Measurements from ENCODE around the gene ZCWPW2.

The ZCWPW2 gene

GRCh38 chr3:28553175-28553574 is 204.7 kb downstream of the ZCWPW2 start:
- in situ Hi-C loops (cut with HindIII; ENCODE audit: low sequenced_read_pairs): no loop called here
- DNase-seq (ENCODE audit: low read depth, low spot score): no peak
- TF ChIP-seq, protein P1, sequence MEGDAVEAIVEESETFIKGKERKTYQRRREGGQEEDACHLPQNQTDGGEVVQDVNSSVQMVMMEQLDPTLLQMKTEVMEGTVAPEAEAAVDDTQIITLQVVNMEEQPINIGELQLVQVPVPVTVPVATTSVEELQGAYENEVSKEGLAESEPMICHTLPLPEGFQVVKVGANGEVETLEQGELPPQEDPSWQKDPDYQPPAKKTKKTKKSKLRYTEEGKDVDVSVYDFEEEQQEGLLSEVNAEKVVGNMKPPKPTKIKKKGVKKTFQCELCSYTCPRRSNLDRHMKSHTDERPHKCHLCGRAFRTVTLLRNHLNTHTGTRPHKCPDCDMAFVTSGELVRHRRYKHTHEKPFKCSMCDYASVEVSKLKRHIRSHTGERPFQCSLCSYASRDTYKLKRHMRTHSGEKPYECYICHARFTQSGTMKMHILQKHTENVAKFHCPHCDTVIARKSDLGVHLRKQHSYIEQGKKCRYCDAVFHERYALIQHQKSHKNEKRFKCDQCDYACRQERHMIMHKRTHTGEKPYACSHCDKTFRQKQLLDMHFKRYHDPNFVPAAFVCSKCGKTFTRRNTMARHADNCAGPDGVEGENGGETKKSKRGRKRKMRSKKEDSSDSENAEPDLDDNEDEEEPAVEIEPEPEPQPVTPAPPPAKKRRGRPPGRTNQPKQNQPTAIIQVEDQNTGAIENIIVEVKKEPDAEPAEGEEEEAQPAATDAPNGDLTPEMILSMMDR (IDR thresholded peaks at IDR 0.05; ENCODE audit: low read depth, low read length): no peak

DNA sequence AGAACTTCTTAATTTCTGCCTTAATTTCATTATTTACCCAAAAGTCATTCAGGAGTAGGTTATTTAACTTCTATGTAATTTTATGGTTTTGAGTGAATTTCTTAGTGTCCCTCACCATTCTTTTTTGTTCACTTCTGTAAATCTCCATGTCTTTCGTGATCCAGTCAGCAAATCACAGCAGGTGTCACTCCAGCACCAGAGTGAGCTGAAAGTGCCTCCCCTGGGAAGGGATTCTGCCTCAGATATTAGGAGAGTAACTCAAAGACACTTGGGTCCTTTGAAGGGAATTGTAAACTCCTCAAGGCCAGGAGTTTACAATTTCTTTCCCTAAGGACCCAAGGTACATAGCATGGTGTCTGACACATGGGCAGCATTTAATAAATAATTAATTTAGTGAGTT is 207.7 kb downstream of the ZCWPW2 start:
- TF ChIP-seq, protein P1 (IDR thresholded peaks at IDR 0.05; ENCODE audit: low read depth, low read length): no peak
- no peak for DNase-seq (ENCODE audit: low read depth, low spot score)
- H3K4me3 ChIP-seq (ENCODE audit: low read depth, low read length): no peak overlapping the region
- in situ Hi-C loops (cut with HindIII; ENCODE audit: low sequenced_read_pairs): no loop called here

More at GRCh38 chr3:28553175-28553574, 204.7 kb downstream of the ZCWPW2 start:
- no peak overlapping the region for H3K4me3 ChIP-seq (ENCODE audit: low read depth, low read length)

GRCh38 chr3:28564211-28564610 is 215.7 kb downstream of the ZCWPW2 start:
- H3K4me3 ChIP-seq (ENCODE audit: low read depth, low read length): no peak overlapping the region
- in situ Hi-C loops (cut with HindIII; ENCODE audit: low sequenced_read_pairs): no loop called here
- DNase-seq (ENCODE audit: low read depth, low spot score): no peak
- TF ChIP-seq, protein P1 (IDR thresholded peaks at IDR 0.05; ENCODE audit: low read depth, low read length): no peak

DNA sequence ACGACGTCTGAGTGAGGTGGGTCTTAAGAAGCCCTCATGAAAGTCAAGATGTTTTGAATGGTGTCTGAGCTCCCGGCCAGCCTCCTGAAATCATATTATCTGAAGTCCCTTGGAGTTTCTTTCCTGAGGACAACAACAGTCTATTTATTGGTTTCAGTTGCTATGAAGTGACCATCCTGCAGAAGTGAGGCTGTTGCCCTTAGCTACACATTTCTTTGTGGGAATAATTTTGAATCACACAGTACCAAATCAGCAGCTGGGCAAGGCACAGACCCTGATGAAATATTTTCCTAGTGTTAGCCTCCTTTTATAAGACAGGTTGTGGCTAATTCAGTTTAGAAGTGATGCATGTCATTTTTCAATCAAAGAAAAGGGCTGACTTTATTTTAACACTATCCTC is 220.8 kb downstream of the ZCWPW2 start:
- in situ Hi-C loops (cut with HindIII; ENCODE audit: low sequenced_read_pairs): no loop called here
- TF ChIP-seq, protein P1 (IDR thresholded peaks at IDR 0.05; ENCODE audit: low read depth, low read length): no peak
- H3K4me3 ChIP-seq (ENCODE audit: low read depth, low read length): no peak overlapping the region
- DNase-seq (ENCODE audit: low read depth, low spot score): no peak

DNA sequence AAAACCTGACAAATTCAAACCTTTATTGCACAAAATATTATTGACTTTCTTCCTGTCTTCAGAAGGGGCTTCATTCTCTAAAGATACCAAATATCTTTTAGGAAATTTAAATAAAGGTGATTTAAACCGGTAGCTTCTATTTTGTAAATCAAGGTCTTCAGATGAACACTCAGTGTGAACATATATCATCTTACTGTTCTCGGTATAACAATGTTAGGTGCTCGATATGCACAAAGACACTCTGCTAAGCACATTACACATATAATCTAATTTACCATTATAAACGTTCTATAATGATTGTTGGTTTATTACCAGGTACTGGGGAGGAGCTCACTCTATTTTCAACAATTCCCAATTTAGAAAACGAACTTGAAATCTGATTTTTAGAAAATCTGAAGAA is 225.5 kb downstream of the ZCWPW2 start:
- no peak overlapping the region for H3K4me3 ChIP-seq (ENCODE audit: low read depth, low read length)
- DNase-seq (ENCODE audit: low read depth, low spot score): no peak
- in situ Hi-C loops (cut with HindIII; ENCODE audit: low sequenced_read_pairs): no loop called here
- TF ChIP-seq, protein P1 (IDR thresholded peaks at IDR 0.05; ENCODE audit: low read depth, low read length): no peak

DNA sequence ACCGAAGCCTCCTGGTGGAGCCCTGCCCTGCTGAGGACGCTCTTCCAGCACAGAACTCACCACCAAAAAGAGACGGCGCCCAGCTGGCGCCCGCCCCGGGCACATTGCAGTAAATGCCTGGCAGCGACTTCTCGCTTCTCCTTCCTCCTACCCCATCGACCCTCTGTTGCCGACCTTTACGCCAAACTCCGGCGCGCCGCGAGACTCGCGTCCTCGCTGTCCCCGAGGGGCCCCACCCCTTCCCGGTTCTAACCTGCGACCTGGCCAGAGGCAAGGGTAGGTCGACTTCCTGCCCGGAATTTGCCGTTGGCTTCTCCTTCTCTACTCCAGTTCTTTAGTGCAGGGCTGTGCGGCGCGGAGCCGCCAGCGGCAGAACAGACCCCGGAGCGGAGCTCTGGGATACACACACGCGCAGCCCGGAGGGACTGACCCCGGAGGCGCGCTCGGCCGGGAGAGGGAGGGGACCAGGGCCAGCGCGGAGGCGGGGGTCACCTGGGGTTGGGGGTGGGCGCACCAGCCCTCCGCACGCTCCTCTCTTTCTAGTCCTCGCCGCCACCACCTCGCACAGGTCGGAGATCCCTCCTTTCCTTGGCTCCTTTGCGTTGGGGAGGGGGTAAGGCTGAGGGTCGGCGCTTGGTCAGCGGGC is 226.7 kb downstream of the ZCWPW2 start:
- in situ Hi-C loops (cut with HindIII; ENCODE audit: low sequenced_read_pairs): no loop called here
- DNase-seq (ENCODE audit: low read depth, low spot score): no peak
- TF ChIP-seq, protein P1 (IDR thresholded peaks at IDR 0.05; ENCODE audit: low read depth, low read length): no peak
- H3K4me3 ChIP-seq (ENCODE audit: low read depth, low read length): peak overlapping the region; percentile 23
